ENCODE results near the gene ALOXE3.
A peak's percentile ranks its signal among the peaks of the same experiment; 100 is the strongest.

ALOXE3 gene

DNA sequence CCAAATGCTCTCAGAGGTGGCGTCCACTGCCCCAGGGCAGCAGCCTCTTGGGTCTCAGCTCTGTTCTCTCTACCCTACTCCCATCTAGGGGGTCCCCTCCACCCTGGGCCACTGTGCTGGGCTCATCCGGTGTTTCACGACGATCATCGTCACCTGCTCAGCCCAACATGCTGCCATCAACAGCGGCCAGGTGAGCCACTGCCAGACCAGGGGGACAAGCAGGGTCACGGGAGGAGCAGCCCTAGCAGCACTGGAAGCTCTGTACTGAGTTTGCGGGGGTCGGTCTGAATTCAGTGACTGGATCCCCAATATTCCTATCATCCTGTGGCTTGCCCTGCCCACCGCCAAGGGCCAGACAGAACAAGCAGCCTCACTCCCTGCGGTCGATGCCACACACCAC is 46.8 kb downstream of the ALOXE3 start:
- no peaks in the 10 kb centered on the region for H3K9me3 ChIP-seq (ENCODE audit: control insufficient read depth in 1 of 2, low read length in 2 of 2)
- no peaks in the 10 kb centered on the region for H3K36me3 ChIP-seq (ENCODE audit: control insufficient read depth in 1 of 2, insufficient read depth in 2 of 2, low read length in 2 of 2)
- peaks cover 52 to 57% of the 10 kb centered on the region in 2 donors for H3K27me3 ChIP-seq (ENCODE audit: control insufficient read depth in 1 of 2, insufficient read depth in 2 of 2, low read length in 2 of 2)
- peaks cover 24 to 32% of the 10 kb centered on the region in 2 donors for H3K4me1 ChIP-seq (ENCODE audit: control insufficient read depth in 1 of 2, insufficient read depth in 2 of 2, low read length in 2 of 2)
- no peak overlapping the region for H3K27ac ChIP-seq (ENCODE audit: low read depth, low read length)
- no peak overlapping the region for H3K4me3 ChIP-seq (ENCODE audit: low read depth in 1 of 2, low read length in 2 of 2)
- H3K9ac ChIP-seq (ENCODE audit: low read depth in 1 of 2, low read length in 2 of 2) = no peak overlapping the region

GRCh38 chr17:8069587-8069860 is 48.8 kb downstream of the ALOXE3 start:
- no peaks in the 10 kb centered on the region for H3K36me3 ChIP-seq (ENCODE audit: control insufficient read depth in 1 of 2, insufficient read depth in 2 of 2, low read length in 2 of 2)
- H3K27me3 ChIP-seq (ENCODE audit: control insufficient read depth in 1 of 2, insufficient read depth in 2 of 2, low read length in 2 of 2) = peaks cover 36 to 45% of the 10 kb centered on the region in 2 donors
- H3K4me1 ChIP-seq (ENCODE audit: control insufficient read depth in 1 of 2, insufficient read depth in 2 of 2, low read length in 2 of 2) = peaks cover 24 to 32% of the 10 kb centered on the region in 2 donors
- H3K27ac ChIP-seq (ENCODE audit: low read depth, low read length) = no peak overlapping the region
- no peaks in the 10 kb centered on the region for H3K9me3 ChIP-seq (ENCODE audit: control insufficient read depth in 1 of 2, low read length in 2 of 2)
- H3K9ac ChIP-seq (ENCODE audit: low read depth in 1 of 2, low read length in 2 of 2) = no peak overlapping the region
- peak overlapping the region in 1 of 2 donors; percentile 32 for H3K4me3 ChIP-seq (ENCODE audit: low read depth in 1 of 2, low read length in 2 of 2)

DNA sequence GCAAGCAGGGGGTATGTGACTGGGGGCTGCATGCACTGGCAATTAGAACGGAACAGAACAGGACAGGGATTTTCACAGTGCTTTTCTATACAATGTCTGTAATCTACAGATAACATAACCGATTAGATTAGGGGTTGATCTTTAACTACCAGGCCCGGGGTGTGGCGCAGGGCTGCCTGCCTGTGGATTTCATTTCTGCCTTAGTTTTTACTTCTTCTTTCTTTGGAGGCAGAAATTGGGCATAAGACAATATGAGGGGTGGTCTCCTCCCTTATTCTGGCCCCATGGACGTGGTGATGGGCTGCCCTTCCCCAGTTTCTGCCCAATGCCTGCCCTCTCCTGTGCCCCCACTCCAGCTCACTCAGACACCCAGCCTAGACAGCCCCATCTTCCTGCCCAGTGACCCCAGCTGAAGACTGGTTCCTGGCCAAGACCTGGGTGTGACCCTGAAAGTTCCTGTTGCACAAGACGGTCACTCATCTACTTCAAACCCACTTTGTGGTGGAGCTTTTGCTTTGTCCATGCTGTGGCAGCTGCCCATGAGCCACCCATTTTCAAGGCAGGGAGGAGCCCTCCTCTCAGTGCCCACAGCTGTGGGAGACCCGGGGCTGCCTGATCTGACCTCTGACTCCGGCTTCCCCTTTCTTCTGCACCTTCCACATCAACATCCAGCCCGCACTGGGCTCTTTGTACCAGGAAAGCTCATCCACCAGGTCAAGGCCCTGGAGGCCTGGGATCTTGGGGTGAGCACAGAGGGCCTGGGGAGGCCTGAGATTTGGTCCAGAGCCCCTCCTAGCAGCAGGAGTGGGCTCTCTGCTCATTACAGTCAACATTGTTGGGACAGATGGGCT is 49.4 kb downstream of the ALOXE3 start:
- peaks cover 30 to 40% of the 10 kb centered on the region in 2 donors for H3K27me3 ChIP-seq (ENCODE audit: control insufficient read depth in 1 of 2, insufficient read depth in 2 of 2, low read length in 2 of 2)
- no peaks in the 10 kb centered on the region for H3K9me3 ChIP-seq (ENCODE audit: control insufficient read depth in 1 of 2, low read length in 2 of 2)
- peaks cover 24 to 32% of the 10 kb centered on the region in 2 donors for H3K4me1 ChIP-seq (ENCODE audit: control insufficient read depth in 1 of 2, insufficient read depth in 2 of 2, low read length in 2 of 2)
- no peaks in the 10 kb centered on the region for H3K36me3 ChIP-seq (ENCODE audit: control insufficient read depth in 1 of 2, insufficient read depth in 2 of 2, low read length in 2 of 2)
- no peak overlapping the region for H3K9ac ChIP-seq (ENCODE audit: low read depth in 1 of 2, low read length in 2 of 2)
- H3K27ac ChIP-seq (ENCODE audit: low read depth, low read length) = no peak overlapping the region
- H3K4me3 ChIP-seq (ENCODE audit: low read depth in 1 of 2, low read length in 2 of 2) = peak overlapping the region in 1 of 2 donors; percentile 32

- Histone ChIP-seq H3K27ac (ENCODE audit: low read depth, low read length) (no peak overlapping the region), H3K9me3 (ENCODE audit: control insufficient read depth in 1 of 2, low read length in 2 of 2) (no peaks in the 10 kb centered on the region), H3K36me3 (ENCODE audit: control insufficient read depth in 1 of 2, insufficient read depth in 2 of 2, low read length in 2 of 2) (no peaks in the 10 kb centered on the region), H3K4me1 (ENCODE audit: control insufficient read depth in 1 of 2, insufficient read depth in 2 of 2, low read length in 2 of 2) (peaks cover 16 to 22% of the 10 kb centered on the region in 2 donors), H3K4me3 (ENCODE audit: low read depth in 1 of 2, low read length in 2 of 2) (no peak overlapping the region), H3K9ac (ENCODE audit: low read depth in 1 of 2, low read length in 2 of 2) (no peak overlapping the region), H3K27me3 (ENCODE audit: control insufficient read depth in 1 of 2, insufficient read depth in 2 of 2, low read length in 2 of 2) (peaks cover 23 to 31% of the 10 kb centered on the region in 2 donors)
These were observed 50.5 kb downstream of the ALOXE3 start for GRCh38 chr17:8067806-8068205.

GRCh38 chr17:8066841-8067775 is 51.2 kb downstream of the ALOXE3 start:
- no peaks in the 10 kb centered on the region for H3K36me3 ChIP-seq (ENCODE audit: control insufficient read depth in 1 of 2, insufficient read depth in 2 of 2, low read length in 2 of 2)
- no peak overlapping the region for H3K9ac ChIP-seq (ENCODE audit: low read depth in 1 of 2, low read length in 2 of 2)
- peaks cover 23 to 28% of the 10 kb centered on the region in 2 donors for H3K27me3 ChIP-seq (ENCODE audit: control insufficient read depth in 1 of 2, insufficient read depth in 2 of 2, low read length in 2 of 2)
- no peak overlapping the region for H3K4me3 ChIP-seq (ENCODE audit: low read depth in 1 of 2, low read length in 2 of 2)
- no peak overlapping the region for H3K27ac ChIP-seq (ENCODE audit: low read depth, low read length)
- H3K4me1 ChIP-seq (ENCODE audit: control insufficient read depth in 1 of 2, insufficient read depth in 2 of 2, low read length in 2 of 2) = peaks cover 16 to 17% of the 10 kb centered on the region in 2 donors
- no peaks in the 10 kb centered on the region for H3K9me3 ChIP-seq (ENCODE audit: control insufficient read depth in 1 of 2, low read length in 2 of 2)

DNA sequence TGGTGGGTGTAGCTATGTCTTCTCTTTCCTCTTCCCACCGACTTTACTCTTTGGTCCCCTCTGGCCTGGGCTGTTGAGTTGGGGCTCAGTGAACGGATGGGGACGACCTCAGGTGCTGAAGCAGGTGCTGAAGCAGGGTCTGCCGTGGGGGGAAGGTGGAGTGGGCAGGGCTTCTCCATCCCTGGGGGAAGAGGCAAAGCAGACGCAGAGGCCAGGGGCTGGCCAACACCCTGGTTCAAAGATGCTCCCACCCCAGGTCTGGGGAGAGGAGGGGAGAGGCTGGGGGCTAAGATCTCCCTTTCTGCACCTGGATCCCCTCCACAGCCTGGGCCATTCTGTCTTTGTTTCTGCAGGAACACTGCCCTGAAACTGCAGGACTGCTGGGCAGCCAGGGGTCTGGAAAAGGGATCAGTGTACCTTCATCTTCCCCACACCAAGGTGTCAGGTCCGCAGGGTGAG is 53.7 kb downstream of the ALOXE3 start:
- H3K4me1 ChIP-seq (ENCODE audit: control insufficient read depth in 1 of 2, insufficient read depth in 2 of 2, low read length in 2 of 2) = peaks cover 14 to 15% of the 10 kb centered on the region in 2 donors
- H3K4me3 ChIP-seq (ENCODE audit: low read depth in 1 of 2, low read length in 2 of 2) = no peak overlapping the region
- peaks cover 20 to 25% of the 10 kb centered on the region in 2 donors for H3K27me3 ChIP-seq (ENCODE audit: control insufficient read depth in 1 of 2, insufficient read depth in 2 of 2, low read length in 2 of 2)

DNA sequence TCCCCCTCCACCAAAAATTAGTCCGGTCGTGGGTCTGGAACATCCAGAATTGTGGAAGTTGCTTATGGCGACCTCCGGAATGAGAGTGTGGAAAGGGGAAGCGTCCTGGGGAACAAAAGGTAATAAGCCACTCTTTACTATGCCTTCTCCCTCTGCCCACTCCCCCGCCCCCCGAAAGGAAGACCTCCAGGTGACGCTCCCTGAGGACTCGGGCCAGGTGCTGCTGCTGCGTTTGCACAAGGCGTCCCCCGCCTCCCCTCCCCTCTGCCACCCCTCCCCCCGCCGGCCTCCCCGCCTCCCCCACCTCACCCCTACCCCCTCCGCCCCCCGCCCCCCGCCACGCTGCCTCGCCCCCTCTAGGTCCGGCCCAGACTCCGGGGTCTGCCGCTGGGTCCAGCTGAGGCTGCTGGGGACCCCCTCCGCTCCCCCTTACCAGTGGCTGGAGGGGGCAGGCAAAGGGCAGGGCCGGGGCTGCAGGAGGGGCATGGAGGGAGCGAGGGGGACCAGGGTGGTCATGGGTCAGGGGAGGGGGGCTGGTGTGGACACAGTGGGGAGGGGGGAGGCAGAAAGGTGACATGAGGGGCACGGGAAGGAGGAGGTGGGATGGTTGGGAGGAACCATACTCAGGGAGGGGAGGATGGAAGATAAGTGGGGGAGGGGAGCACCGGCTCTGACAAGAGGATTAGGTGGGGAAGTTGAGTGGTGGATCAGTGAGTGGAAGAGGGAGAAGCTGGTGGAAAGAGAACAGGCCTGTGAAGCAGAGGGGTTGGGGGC is 54.4 kb downstream of the ALOXE3 start:
- Histone ChIP-seq H3K9me3 (ENCODE audit: control insufficient read depth in 1 of 2, low read length in 2 of 2) (no peaks in the 10 kb centered on the region), H3K27me3 (ENCODE audit: control insufficient read depth in 1 of 2, insufficient read depth in 2 of 2, low read length in 2 of 2) (peaks cover 25 to 32% of the 10 kb centered on the region in 2 donors), H3K27ac (ENCODE audit: low read depth, low read length) (no peak overlapping the region), H3K4me3 (ENCODE audit: low read depth in 1 of 2, low read length in 2 of 2) (no peak overlapping the region), H3K9ac (ENCODE audit: low read depth in 1 of 2, low read length in 2 of 2) (no peak overlapping the region), H3K36me3 (ENCODE audit: control insufficient read depth in 1 of 2, insufficient read depth in 2 of 2, low read length in 2 of 2) (no peaks in the 10 kb centered on the region), H3K4me1 (ENCODE audit: control insufficient read depth in 1 of 2, insufficient read depth in 2 of 2, low read length in 2 of 2) (peaks cover 8% of the 10 kb centered on the region in 2 donors)

More for the DNA sequence above, 53.7 kb downstream of the ALOXE3 start:
- H3K36me3 ChIP-seq (ENCODE audit: control insufficient read depth in 1 of 2, insufficient read depth in 2 of 2, low read length in 2 of 2) = no peaks in the 10 kb centered on the region
- H3K9ac ChIP-seq (ENCODE audit: low read depth in 1 of 2, low read length in 2 of 2) = no peak overlapping the region
- H3K9me3 ChIP-seq (ENCODE audit: control insufficient read depth in 1 of 2, low read length in 2 of 2) = no peaks in the 10 kb centered on the region
- H3K27ac ChIP-seq (ENCODE audit: low read depth, low read length) = no peak overlapping the region

DNA sequence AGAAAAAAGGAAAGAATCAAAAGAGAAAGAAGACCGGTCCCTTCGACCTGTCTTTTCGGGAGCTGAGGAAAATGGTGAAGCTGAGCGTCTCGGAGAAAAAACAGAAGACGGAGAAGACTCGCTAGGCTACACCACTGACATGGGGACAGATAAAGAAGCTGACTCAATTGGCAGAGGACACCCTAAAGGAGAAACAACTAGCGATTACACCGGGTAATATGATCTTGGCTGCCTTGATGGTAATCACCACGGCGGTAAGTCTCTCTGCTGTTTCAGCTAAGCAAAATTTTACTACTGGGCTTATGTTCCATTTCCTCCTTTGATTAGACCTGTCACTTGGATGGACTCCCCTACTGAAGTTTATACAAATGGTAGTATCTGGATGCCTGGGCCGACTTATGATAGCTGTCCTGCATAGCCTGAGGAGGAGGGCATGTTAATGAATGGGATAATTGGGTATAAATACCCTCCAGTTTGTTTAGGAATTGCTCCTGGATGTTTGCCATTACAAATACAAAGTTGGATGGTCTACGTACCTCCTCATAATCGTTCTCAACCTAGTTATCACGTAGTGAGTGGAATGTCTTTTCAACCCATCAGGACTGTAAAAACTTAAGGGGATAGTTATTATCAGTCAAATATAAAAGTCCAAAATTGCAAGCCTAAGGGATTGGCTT is 55.4 kb downstream of the ALOXE3 start:
- no peaks in the 10 kb centered on the region for H3K36me3 ChIP-seq (ENCODE audit: control insufficient read depth in 1 of 2, insufficient read depth in 2 of 2, low read length in 2 of 2)
- no peaks in the 10 kb centered on the region for H3K9me3 ChIP-seq (ENCODE audit: control insufficient read depth in 1 of 2, low read length in 2 of 2)
- no peak overlapping the region for H3K9ac ChIP-seq (ENCODE audit: low read depth in 1 of 2, low read length in 2 of 2)
- H3K4me3 ChIP-seq (ENCODE audit: low read depth in 1 of 2, low read length in 2 of 2) = no peak overlapping the region
- H3K27me3 ChIP-seq (ENCODE audit: control insufficient read depth in 1 of 2, insufficient read depth in 2 of 2, low read length in 2 of 2) = peaks cover 29 to 34% of the 10 kb centered on the region in 2 donors
- no peak overlapping the region for H3K27ac ChIP-seq (ENCODE audit: low read depth, low read length)
- H3K4me1 ChIP-seq (ENCODE audit: control insufficient read depth in 1 of 2, insufficient read depth in 2 of 2, low read length in 2 of 2) = no peaks in the 10 kb centered on the region

DNA sequence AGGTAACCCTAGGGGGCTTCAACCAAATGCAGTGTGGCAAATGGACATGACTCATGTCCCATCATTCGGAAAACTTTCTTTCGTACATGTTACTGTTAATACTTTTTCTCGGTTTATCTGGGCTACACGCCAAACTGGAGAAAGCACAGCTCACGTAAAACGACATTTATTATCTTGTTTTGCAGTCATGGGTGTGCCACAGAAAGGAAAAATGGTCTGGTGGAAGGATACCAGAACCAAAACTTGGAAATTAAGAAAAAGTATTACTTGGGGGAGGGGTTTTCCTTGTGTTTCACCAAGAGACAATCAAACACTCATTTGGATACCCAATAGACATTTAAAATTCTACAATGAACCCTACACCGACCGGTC is 55.9 kb downstream of the ALOXE3 start:
- Histone ChIP-seq H3K9ac (ENCODE audit: low read depth in 1 of 2, low read length in 2 of 2) (no peak overlapping the region), H3K4me1 (ENCODE audit: control insufficient read depth in 1 of 2, insufficient read depth in 2 of 2, low read length in 2 of 2) (peaks cover under 1 to 2% of the 10 kb centered on the region in 2 donors), H3K27me3 (ENCODE audit: control insufficient read depth in 1 of 2, insufficient read depth in 2 of 2, low read length in 2 of 2) (peaks cover 31 to 34% of the 10 kb centered on the region in 2 donors), H3K4me3 (ENCODE audit: low read depth in 1 of 2, low read length in 2 of 2) (no peak overlapping the region), H3K36me3 (ENCODE audit: control insufficient read depth in 1 of 2, insufficient read depth in 2 of 2, low read length in 2 of 2) (no peaks in the 10 kb centered on the region), H3K9me3 (ENCODE audit: control insufficient read depth in 1 of 2, low read length in 2 of 2) (no peaks in the 10 kb centered on the region), H3K27ac (ENCODE audit: low read depth, low read length) (no peak overlapping the region)

Measured in duodenal mucosa (tissue), 2 donors.